ENCODE measurements around the gene S100A8.

DNA sequence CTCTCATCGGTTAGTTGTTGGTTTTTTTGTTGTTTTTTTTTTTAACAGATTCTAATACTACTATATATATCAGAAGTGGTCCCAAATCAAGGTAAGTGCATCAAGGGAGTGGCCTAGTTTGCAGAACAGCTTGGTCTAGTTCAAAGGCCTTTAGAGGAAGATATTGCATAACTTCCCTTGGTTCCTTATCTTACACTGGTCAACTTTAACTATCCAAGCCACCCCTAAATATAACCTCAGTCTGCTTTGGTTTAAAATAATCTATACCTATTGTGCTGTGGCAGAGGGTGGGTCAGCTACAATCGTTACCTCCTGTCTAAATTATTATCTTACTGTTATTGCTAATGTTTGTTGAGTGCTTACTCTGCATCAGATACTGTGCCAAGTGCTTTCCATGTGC lies 22.4 kb downstream of the S100A8 start:
- TF ChIP-seq, protein P1, sequence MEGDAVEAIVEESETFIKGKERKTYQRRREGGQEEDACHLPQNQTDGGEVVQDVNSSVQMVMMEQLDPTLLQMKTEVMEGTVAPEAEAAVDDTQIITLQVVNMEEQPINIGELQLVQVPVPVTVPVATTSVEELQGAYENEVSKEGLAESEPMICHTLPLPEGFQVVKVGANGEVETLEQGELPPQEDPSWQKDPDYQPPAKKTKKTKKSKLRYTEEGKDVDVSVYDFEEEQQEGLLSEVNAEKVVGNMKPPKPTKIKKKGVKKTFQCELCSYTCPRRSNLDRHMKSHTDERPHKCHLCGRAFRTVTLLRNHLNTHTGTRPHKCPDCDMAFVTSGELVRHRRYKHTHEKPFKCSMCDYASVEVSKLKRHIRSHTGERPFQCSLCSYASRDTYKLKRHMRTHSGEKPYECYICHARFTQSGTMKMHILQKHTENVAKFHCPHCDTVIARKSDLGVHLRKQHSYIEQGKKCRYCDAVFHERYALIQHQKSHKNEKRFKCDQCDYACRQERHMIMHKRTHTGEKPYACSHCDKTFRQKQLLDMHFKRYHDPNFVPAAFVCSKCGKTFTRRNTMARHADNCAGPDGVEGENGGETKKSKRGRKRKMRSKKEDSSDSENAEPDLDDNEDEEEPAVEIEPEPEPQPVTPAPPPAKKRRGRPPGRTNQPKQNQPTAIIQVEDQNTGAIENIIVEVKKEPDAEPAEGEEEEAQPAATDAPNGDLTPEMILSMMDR (IDR thresholded peaks at IDR 0.05) = no peak
- no peak for TF ChIP-seq POLR2A (IDR thresholded peaks at IDR 0.05)
